ENCODE results near the gene FBH1. TPM values are rescaled to one million over a fixed set of nuclear protein-coding genes. Genes with fewer than 3 reads are reported as not detected.
"Not testable (repeated sequence)": the region's sequence is repeated elsewhere in the genome, so short reads cannot be mapped to it uniquely, and the experiment has no call there.

The FBH1 gene
- total RNA-seq, 1 donor from 2014 or later = 71.5 TPM

DNA sequence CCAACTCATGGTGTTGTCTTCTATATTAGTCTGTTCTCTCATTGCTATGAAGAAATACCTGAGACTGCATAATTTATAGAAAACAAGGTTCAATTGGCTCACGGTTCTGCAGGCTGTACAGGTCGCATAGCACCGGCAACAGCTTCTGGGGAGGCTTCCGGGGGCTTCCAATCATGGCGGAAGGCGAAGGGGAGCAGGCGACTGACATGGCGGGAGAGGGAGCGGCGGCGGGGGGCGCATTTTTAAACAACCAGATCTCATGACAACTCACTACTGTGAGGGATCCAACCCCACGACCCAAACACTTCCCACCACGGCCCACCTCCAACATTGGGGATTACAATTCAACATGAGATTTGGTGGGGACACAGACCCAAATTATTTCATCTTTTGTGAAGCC, 48.1 kb upstream of the FBH1 start:
- Histone ChIP-seq H3K4me1 (ENCODE audit: insufficient read depth, low read length) (no peaks in the 10 kb centered on the region), H3K9ac (ENCODE audit: low read length) (no peak overlapping the region), H2AFZ (ENCODE audit: low read depth, low read length) (no peak overlapping the region), H3K27me3 (ENCODE audit: insufficient read depth, low read length) (no peaks in the 10 kb centered on the region), H3K4me2 (ENCODE audit: low read length) (no peak overlapping the region), H3K79me2 (ENCODE audit: insufficient read depth, low read length) (no peaks in the 10 kb centered on the region), H3K36me3 (ENCODE audit: insufficient read depth, low read length) (no peaks in the 10 kb centered on the region), H4K20me1 (ENCODE audit: insufficient read depth, low read length) (no peaks in the 10 kb centered on the region), H3K9me3 (ENCODE audit: insufficient read depth, low read depth, low read length) (no peaks in the 10 kb centered on the region), H3K27ac (ENCODE audit: low read depth, low read length) (no peak overlapping the region), H3K4me3 (ENCODE audit: insufficient read depth, low read depth, low read length) (no peak overlapping the region)
- no peaks in the 10 kb centered on the region for H3K36me3 Mint-ChIP-seq (ENCODE audit: low read depth, unreplicated experiment)
- peaks cover 10% of the 10 kb centered on the region for H3K4me1 Mint-ChIP-seq (ENCODE audit: low read depth, unreplicated experiment)
- FAIRE-seq (no peak), DNase-seq (ENCODE audit: low read depth) (no peak)
- H3K9me3 Mint-ChIP-seq (ENCODE audit: unreplicated experiment) = no peaks in the 10 kb centered on the region
- no peaks in the 10 kb centered on the region for H3K27me3 Mint-ChIP-seq (ENCODE audit: low read depth, unreplicated experiment)
- TF ChIP-seq CTCF (IDR thresholded peaks at IDR 0.05; ENCODE audit: insufficient read depth, low read depth, low read length) (no peak), EZH2 (IDR thresholded peaks at IDR 0.05; ENCODE audit: insufficient read depth, low read length) (no peak)
- no peak overlapping the region for H3K27ac Mint-ChIP-seq (ENCODE audit: unreplicated experiment)
- H3K4me3 Mint-ChIP-seq (ENCODE audit: unreplicated experiment) = no peak overlapping the region

DNA sequence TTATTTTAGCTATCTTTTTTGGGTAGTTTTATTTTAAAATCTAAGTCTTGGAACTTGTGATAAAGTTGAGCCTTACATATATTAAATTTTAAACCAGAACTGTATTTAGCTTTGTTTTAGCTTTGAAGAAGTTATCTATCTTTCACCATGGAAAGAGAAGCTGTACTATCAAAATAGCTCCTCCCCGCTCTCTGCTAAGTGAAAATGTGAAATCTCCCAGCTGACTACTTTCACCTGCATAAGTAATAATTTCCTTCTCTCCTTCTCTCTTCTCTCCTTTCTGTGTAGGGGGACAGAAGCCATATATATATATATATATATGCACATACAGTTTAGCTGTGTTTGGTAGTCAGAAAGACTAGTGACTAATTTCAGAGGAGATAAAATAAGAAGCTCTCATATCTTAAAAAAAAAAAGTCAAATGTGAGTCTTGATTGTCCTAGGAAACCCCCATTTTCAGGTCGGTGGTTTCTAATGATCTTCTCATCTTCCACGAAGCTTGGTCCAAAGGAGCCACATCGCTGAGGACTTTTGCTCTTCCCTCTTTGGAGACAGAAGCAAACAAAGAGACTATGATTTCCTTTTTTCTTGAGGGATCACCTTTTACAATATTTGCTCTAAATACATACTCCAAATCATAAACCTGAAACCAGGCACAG, 46.2 kb upstream of the FBH1 start:
- Histone ChIP-seq H3K27me3 (ENCODE audit: insufficient read depth, low read length) (no peaks in the 10 kb centered on the region), H2AFZ (ENCODE audit: low read depth, low read length) (no peak overlapping the region), H3K4me3 (ENCODE audit: insufficient read depth, low read depth, low read length) (no peak overlapping the region), H4K20me1 (ENCODE audit: insufficient read depth, low read length) (no peaks in the 10 kb centered on the region), H3K27ac (ENCODE audit: low read depth, low read length) (no peak overlapping the region), H3K79me2 (ENCODE audit: insufficient read depth, low read length) (no peaks in the 10 kb centered on the region), H3K4me2 (ENCODE audit: low read length) (no peak overlapping the region), H3K9ac (ENCODE audit: low read length) (no peak overlapping the region), H3K9me3 (ENCODE audit: insufficient read depth, low read depth, low read length) (no peaks in the 10 kb centered on the region), H3K36me3 (ENCODE audit: insufficient read depth, low read length) (no peaks in the 10 kb centered on the region), H3K4me1 (ENCODE audit: insufficient read depth, low read length) (no peaks in the 10 kb centered on the region)
- Mint-ChIP-seq H3K27me3 (ENCODE audit: low read depth, unreplicated experiment) (no peaks in the 10 kb centered on the region), H3K27ac (ENCODE audit: unreplicated experiment) (no peak overlapping the region), H3K4me1 (ENCODE audit: low read depth, unreplicated experiment) (peaks cover 10% of the 10 kb centered on the region), H3K4me3 (ENCODE audit: unreplicated experiment) (no peak overlapping the region), H3K9me3 (ENCODE audit: unreplicated experiment) (no peaks in the 10 kb centered on the region), H3K36me3 (ENCODE audit: low read depth, unreplicated experiment) (no peaks in the 10 kb centered on the region)
- FAIRE-seq (no peak), DNase-seq (ENCODE audit: low read depth) (no peak)
- TF ChIP-seq EZH2 (IDR thresholded peaks at IDR 0.05; ENCODE audit: insufficient read depth, low read length) (no peak), CTCF (IDR thresholded peaks at IDR 0.05; ENCODE audit: insufficient read depth, low read depth, low read length) (no peak)

- H3K9me3 ChIP-seq (ENCODE audit: insufficient read depth, low read depth, low read length) = no peaks in the 10 kb centered on the region
- TF ChIP-seq EZH2 (IDR thresholded peaks at IDR 0.05; ENCODE audit: insufficient read depth, low read length) (no peak), CTCF (IDR thresholded peaks at IDR 0.05; ENCODE audit: insufficient read depth, low read depth, low read length) (no peak)
- H3K79me2 ChIP-seq (ENCODE audit: insufficient read depth, low read length) = no peaks in the 10 kb centered on the region
- no peak overlapping the region for H3K4me2 ChIP-seq (ENCODE audit: low read length)
- Mint-ChIP-seq H3K9me3 (ENCODE audit: unreplicated experiment) (no peaks in the 10 kb centered on the region), H3K4me3 (ENCODE audit: unreplicated experiment) (no peak overlapping the region), H3K27me3 (ENCODE audit: low read depth, unreplicated experiment) (no peaks in the 10 kb centered on the region), H3K36me3 (ENCODE audit: low read depth, unreplicated experiment) (no peaks in the 10 kb centered on the region), H3K4me1 (ENCODE audit: low read depth, unreplicated experiment) (peaks cover 10% of the 10 kb centered on the region), H3K27ac (ENCODE audit: unreplicated experiment) (no peak overlapping the region)
- H3K4me1 ChIP-seq (ENCODE audit: insufficient read depth, low read length) = no peaks in the 10 kb centered on the region
- no peak overlapping the region for H3K4me3 ChIP-seq (ENCODE audit: insufficient read depth, low read depth, low read length)
- H3K27ac ChIP-seq (ENCODE audit: low read depth, low read length) = no peak overlapping the region
- no peaks in the 10 kb centered on the region for H3K36me3 ChIP-seq (ENCODE audit: insufficient read depth, low read length)
- no peak for DNase-seq (ENCODE audit: low read depth)
- no peaks in the 10 kb centered on the region for H4K20me1 ChIP-seq (ENCODE audit: insufficient read depth, low read length)
- no peak overlapping the region for H3K9ac ChIP-seq (ENCODE audit: low read length)
- H2AFZ ChIP-seq (ENCODE audit: low read depth, low read length) = no peak overlapping the region
- no peaks in the 10 kb centered on the region for H3K27me3 ChIP-seq (ENCODE audit: insufficient read depth, low read length)
- no peak for FAIRE-seq
These were observed 45.5 kb upstream of the FBH1 start for GRCh38 chr10:5844345-5845055.

DNA sequence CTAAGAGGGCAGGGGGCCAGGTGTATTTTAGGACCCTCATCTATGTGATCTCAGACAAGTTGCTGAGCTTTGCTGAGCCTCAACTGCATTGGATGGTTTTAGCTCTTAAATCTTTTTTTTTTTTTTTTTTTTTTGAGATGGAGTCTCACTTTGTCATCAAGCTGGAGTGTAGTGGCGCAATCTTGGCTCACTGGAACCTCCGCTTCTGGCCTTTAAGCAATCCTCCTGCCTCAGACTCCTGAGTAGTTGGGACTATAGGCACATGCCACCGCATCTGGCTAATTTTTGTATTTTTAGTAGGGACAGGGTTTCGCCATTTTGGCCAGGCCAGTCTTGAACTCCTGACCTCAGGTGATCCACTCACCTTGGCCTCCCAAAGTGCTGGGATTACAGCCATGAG, 43.4 kb upstream of the FBH1 start:
- not testable (repeated sequence) for H3K79me2 ChIP-seq (ENCODE audit: insufficient read depth, low read length); H3K36me3 Mint-ChIP-seq (ENCODE audit: low read depth, unreplicated experiment); DNase-seq (ENCODE audit: low read depth); H3K4me3 ChIP-seq (ENCODE audit: insufficient read depth, low read depth, low read length); H4K20me1 ChIP-seq (ENCODE audit: insufficient read depth, low read length); H3K36me3 ChIP-seq (ENCODE audit: insufficient read depth, low read length); FAIRE-seq; H3K4me2 ChIP-seq (ENCODE audit: low read length); H3K4me3 Mint-ChIP-seq (ENCODE audit: unreplicated experiment); H3K9me3 Mint-ChIP-seq (ENCODE audit: unreplicated experiment); H3K9me3 ChIP-seq (ENCODE audit: insufficient read depth, low read depth, low read length); H3K27ac Mint-ChIP-seq (ENCODE audit: unreplicated experiment); H3K4me1 Mint-ChIP-seq (ENCODE audit: low read depth, unreplicated experiment); H3K27ac ChIP-seq (ENCODE audit: low read depth, low read length); H3K27me3 Mint-ChIP-seq (ENCODE audit: low read depth, unreplicated experiment); H3K9ac ChIP-seq (ENCODE audit: low read length); H3K4me1 ChIP-seq (ENCODE audit: insufficient read depth, low read length); H3K27me3 ChIP-seq (ENCODE audit: insufficient read depth, low read length); H2AFZ ChIP-seq (ENCODE audit: low read depth, low read length)
